Lung (tissue), 4 donors: ENCODE measurements around the gene SELE. TPM values are rescaled to one million over a fixed set of nuclear protein-coding genes. Genes with fewer than 3 reads are reported as not detected.

Experiments used
- polyA plus RNA-seq, 2 donors: library from polyadenylated mRNA; stranded (reverse); fragments of 200-250 nt; gene quantifications; one replicate each; pipeline ENCODE4 v1.2.1, GENCODE V29; 2013
- total RNA-seq, 2 donors: library from RNA; depleted of rRNA in 1 of 2; stranded (reverse); fragments of >200 nt in 1 of 2; gene quantifications; one replicate each; pipeline ENCODE4 v1.2.1, GENCODE V29; 2014 to 2021
- donor health status: Bipolar disorder and iron deficiency.
- donor health status: healthy.
- donor health status: DM: yes; HTN: yes; CAD: no.

Gene SELE
- total and polyA plus RNA-seq, 4 donors, result 2.1 to 40.2 (median 3.9) TPM

Other genes starting within 250 kb of the SELE start
- gene SLC19A2, start 248.1 kb downstream of the SELE start, total RNA-seq, result 10 to 100 TPM; 15.6 to 23.1 TPM
- 10 to 100 TPM; 16.0 to 18.7 TPM for gene SLC19A2, start 248.1 kb downstream of the SELE start, polyA plus RNA-seq
- gene F5, start 147.6 kb downstream of the SELE start, total RNA-seq, result 1 to 10 TPM in 1 of 2 donors, under 1 TPM in 1; 0.74 to 3.4 TPM
- gene F5, start 147.6 kb downstream of the SELE start, polyA plus RNA-seq, result 1 to 10 TPM; 1.5 to 5.3 TPM
- gene SELP, start 104.0 kb downstream of the SELE start, total RNA-seq, result 10 to 100 TPM; 11.2 to 13.0 TPM
- gene SELP, start 104.0 kb downstream of the SELE start, polyA plus RNA-seq, result 10 to 100 TPM in 1 of 2 donors, 1 to 10 TPM in 1; 9.3 to 12.1 TPM
- 10 to 100 TPM; 15.1 to 22.7 TPM for gene SELL, start 22.5 kb downstream of the SELE start, total RNA-seq
- 100 to 1,000 TPM in 1 of 2 donors, 1 to 10 TPM in 1; 3.6 to 143 TPM for gene SELL, start 22.5 kb downstream of the SELE start, polyA plus RNA-seq
- 1 to 10 TPM; 5.9 to 8.6 TPM for gene METTL18, start 60.8 kb upstream of the SELE start, total RNA-seq
- gene METTL18, start 60.8 kb upstream of the SELE start, polyA plus RNA-seq, result 1 to 10 TPM; 4.4 to 6.8 TPM
- gene SCYL3, start 159.8 kb upstream of the SELE start, total RNA-seq, result 10 to 100 TPM in 1 of 2 donors, 1 to 10 TPM in 1; 9.5 to 16.0 TPM
- gene SCYL3, start 159.8 kb upstream of the SELE start, polyA plus RNA-seq, result 1 to 10 TPM; 3.8 to 5.7 TPM